NCI-H187 treated with DMSO at 0.1 percent for 48 hours (cell line): ENCODE results near the gene HCRTR2.

Source experiments
- DNase-seq: peaks from one replicate; lab custom pipeline; 2025; lab: John Stamatoyannopoulos, UW

HCRTR2 gene

DNA sequence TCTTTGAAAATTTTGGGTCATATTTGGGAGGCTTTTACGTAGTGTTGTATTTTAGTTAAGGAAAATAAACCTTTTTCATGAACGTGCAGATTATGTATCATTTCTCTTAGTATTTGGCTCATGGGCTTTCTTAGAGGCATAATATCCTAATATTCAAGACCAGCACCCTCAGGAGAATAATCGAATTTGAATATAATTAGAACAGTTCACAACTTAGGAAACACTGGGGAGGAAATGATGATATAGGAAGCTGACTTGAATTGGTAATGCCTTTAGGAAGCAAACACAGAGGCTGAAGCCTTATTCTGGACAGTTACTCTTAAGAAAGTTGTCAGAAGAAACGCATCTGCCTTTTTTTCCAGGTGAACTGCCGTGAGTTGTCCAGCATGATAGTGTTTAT lies 152.9 kb downstream of the HCRTR2 start, which contains the start of gene GFRAL:
GFRAL (plus strand) TSS at position 301 of the 400 bp plus-strand sequence; CDS start at position 387, 86 bp downstream.
- DNase-seq = no peak
